GM12891 (cell line): Measurements from ENCODE around the gene CATSPERB.
"Not testable (repeated sequence)": the region's sequence is repeated elsewhere in the genome, so short reads cannot be mapped to it uniquely, and the experiment has no call there.

ENCODE experiments used
- DNase-seq: peaks from one replicate; pipeline ENCODE4 v3.0.0; 2011; ENCODE audit warnings: low spot score; ENCODE audit not compliant: insufficient read length
- FAIRE-seq: peaks from 2 replicates; lab custom pipeline; 2011; peaks lifted over from hg19 to GRCh38; lab: Jason Lieb, UNC
- PAX5 ChIP-seq: IDR thresholded peaks from 2 replicates; pipeline ENCODE4 v1.6.1; 2011; ENCODE audit warnings: low read length, moderate library complexity, mild to moderate bottlenecking; ENCODE audit not compliant: insufficient read depth, severe bottlenecking
- POLR2A ChIP-seq: IDR thresholded peaks from 2 replicates; pipeline ENCODE4 v1.6.1; 2011; ENCODE audit warnings: low read depth, low read length, control low read depth
- POLR2AphosphoS5 ChIP-seq: IDR thresholded peaks from 2 replicates; pipeline ENCODE4 v1.6.1; 2011; ENCODE audit warnings: low read depth, low read length, control low read depth
- POU2F2 ChIP-seq: IDR thresholded peaks from 2 replicates; pipeline ENCODE4 v1.6.1; 2011; ENCODE audit warnings: low read depth, mild to moderate bottlenecking, control low read depth, low read length, moderate library complexity
- SPI1 ChIP-seq: IDR thresholded peaks from 2 replicates; pipeline ENCODE4 v1.6.1; 2011; ENCODE audit warnings: low read depth, low read length, control low read depth
- TAF1 ChIP-seq: IDR thresholded peaks from 2 replicates; pipeline ENCODE4 v1.6.1; 2011; ENCODE audit warnings: low read depth, low read length, control low read depth

The CATSPERB gene

GRCh38 chr14:91752961-91753360 lies 21.1 kb upstream of the CATSPERB start:
- TF ChIP-seq POLR2AphosphoS5 = no peak
- TF ChIP-seq SPI1 = no peak
- no peak for TF ChIP-seq PAX5
- TF ChIP-seq TAF1 = no peak
- no peak for TF ChIP-seq POLR2A
- no peak for TF ChIP-seq POU2F2
- DNase-seq (no peak), FAIRE-seq (no peak)

- TF ChIP-seq TAF1 (no peak), POLR2AphosphoS5 (no peak), PAX5 (no peak), SPI1 (no peak), POU2F2 (no peak), POLR2A (no peak)
- FAIRE-seq (no peak), DNase-seq (no peak)
Observed at GRCh38 chr14:91751719-91752118, 19.8 kb upstream of the CATSPERB start.

- DNase-seq (no peak), FAIRE-seq (no peak)
- TF ChIP-seq PAX5 = no peak
- no peak for TF ChIP-seq POU2F2
- TF ChIP-seq POLR2AphosphoS5 = no peak
- no peak for TF ChIP-seq TAF1
- TF ChIP-seq SPI1 = no peak
- TF ChIP-seq POLR2A = no peak
Observed at GRCh38 chr14:91750634-91751198, 18.8 kb upstream of the CATSPERB start.

GRCh38 chr14:91749868-91750267 lies 18.0 kb upstream of the CATSPERB start:
- FAIRE-seq (no peak), DNase-seq (no peak)
- TF ChIP-seq TAF1 = no peak
- TF ChIP-seq POU2F2 = no peak
- no peak for TF ChIP-seq POLR2AphosphoS5
- no peak for TF ChIP-seq POLR2A
- no peak for TF ChIP-seq SPI1
- TF ChIP-seq PAX5 = no peak

GRCh38 chr14:91748049-91748448 lies 16.2 kb upstream of the CATSPERB start:
- no peak for TF ChIP-seq POU2F2
- no peak for FAIRE-seq
- no peak for DNase-seq

- no peak for TF ChIP-seq TAF1
- no peak for TF ChIP-seq POLR2A
- no peak for TF ChIP-seq SPI1
- TF ChIP-seq POU2F2 = no peak
- TF ChIP-seq PAX5 = no peak
- TF ChIP-seq POLR2AphosphoS5 = no peak
- DNase-seq (no peak), FAIRE-seq (no peak)
Observed at GRCh38 chr14:91745344-91745743, 13.5 kb upstream of the CATSPERB start.

GRCh38 chr14:91744068-91744480 lies 12.2 kb upstream of the CATSPERB start:
- no peak for TF ChIP-seq POLR2A
- TF ChIP-seq PAX5 = no peak
- TF ChIP-seq POLR2AphosphoS5 = no peak
- no peak for TF ChIP-seq POU2F2
- TF ChIP-seq SPI1 = no peak
- TF ChIP-seq TAF1 = no peak
- no peak for DNase-seq
- no peak for FAIRE-seq

- TF ChIP-seq TAF1 = no peak
- TF ChIP-seq POLR2AphosphoS5 = no peak
- TF ChIP-seq POLR2A = no peak
- TF ChIP-seq PAX5 = no peak
- no peak for TF ChIP-seq SPI1
- no peak for TF ChIP-seq POU2F2
- DNase-seq (no peak), FAIRE-seq (no peak)
Observed at GRCh38 chr14:91743305-91743653, 11.4 kb upstream of the CATSPERB start.

GRCh38 chr14:91742621-91743304 lies 10.9 kb upstream of the CATSPERB start:
- no peak for FAIRE-seq
- DNase-seq = no peak
- TF ChIP-seq SPI1 (no peak), PAX5 (no peak), TAF1 (no peak), POLR2A (no peak), POU2F2 (no peak), POLR2AphosphoS5 (no peak)

- not testable (repeated sequence) for FAIRE-seq, DNase-seq
Observed at GRCh38 chr14:91739867-91740266, 8.0 kb upstream of the CATSPERB start.
